Left kidney (tissue), 8 donors: ENCODE data around the gene IKZF1. TPM values are rescaled to one million over a fixed set of nuclear protein-coding genes. Genes with fewer than 3 reads are reported as not detected.

Experiments used
- DNase-seq: peaks from one replicate; pipeline ENCODE4 v3.0.0-alpha.2; 2013
- long read RNA-seq, 8 donors: transcript quantifications; one replicate each; lab custom pipeline, GENCODE V29; 2026
- polyA plus RNA-seq: library from polyadenylated mRNA; unstranded; fragments of 120-200 nt; gene quantifications from one replicate; pipeline ENCODE4 v1.2.1, GENCODE V29; 2013; ENCODE audit not compliant: insufficient read length

IKZF1 gene
- 1.3 TPM for polyA plus RNA-seq
- long read RNA-seq, donor 1, result 0 reads
- long read RNA-seq, donor 2, result 0 reads
- long read RNA-seq, donor 3, result 0 reads
- long read RNA-seq, donor 4, result 0 reads
- long read RNA-seq, donor 5, result 0 reads
- long read RNA-seq, donor 6, result 0 reads
- long read RNA-seq, donor 7, result 0 reads
- long read RNA-seq, donor 8, result 0 reads

- DNase-seq, result no peak
Measured at GRCh38 chr7:50304129-50304910, at the start of gene IKZF1. Gene IKZF1, plus strand, starts transcription at chr7:50304716. Its CDS starts 14,346 bp downstream, at chr7:50319062.

- no peak for DNase-seq
Measured at GRCh38 chr7:50261593-50261992, 42.9 kb upstream of the IKZF1 start.

GRCh38 chr7:50262446-50262845 is 42.1 kb upstream of the IKZF1 start:
- no peak for DNase-seq

DNA sequence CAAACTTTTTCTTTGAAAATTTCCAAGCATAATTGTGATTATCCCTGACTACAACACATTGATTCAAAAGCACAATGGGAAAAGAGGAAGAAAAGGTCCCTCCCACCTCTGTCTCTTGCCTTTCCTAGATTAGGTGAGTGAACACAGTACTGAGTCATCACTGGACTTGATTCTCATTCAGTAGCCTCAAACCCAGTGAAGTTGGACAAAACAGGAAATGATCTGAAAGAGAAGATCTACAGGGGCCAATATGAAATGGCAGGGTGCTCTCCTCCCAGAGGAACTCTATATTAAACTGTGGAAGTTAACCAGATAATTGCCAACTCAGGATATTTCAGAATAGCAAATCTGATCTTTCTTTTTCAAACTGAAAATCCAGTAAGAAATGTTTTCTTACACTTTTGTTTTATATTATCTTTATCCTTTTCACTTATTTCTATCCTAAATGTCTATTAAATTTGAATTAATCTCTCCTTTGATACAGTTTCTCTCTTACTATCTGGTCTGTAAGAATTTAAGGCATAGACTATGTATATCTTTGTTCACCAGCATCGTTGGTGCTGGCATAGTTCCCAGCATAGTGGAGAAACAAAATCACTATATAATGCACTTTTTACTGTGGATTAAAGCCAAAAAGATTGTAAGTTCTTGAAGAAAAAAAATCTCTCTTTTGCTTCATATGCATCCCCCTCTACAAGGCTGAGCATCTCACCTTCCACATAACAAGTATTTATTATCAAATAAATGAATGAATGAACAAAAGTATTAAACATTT is 41.4 kb upstream of the IKZF1 start:
- no peak for DNase-seq

GRCh38 chr7:50264908-50265307 is 39.6 kb upstream of the IKZF1 start:
- no peak for DNase-seq

GRCh38 chr7:50265968-50266634 is 38.4 kb upstream of the IKZF1 start:
- DNase-seq, result no peak

DNA sequence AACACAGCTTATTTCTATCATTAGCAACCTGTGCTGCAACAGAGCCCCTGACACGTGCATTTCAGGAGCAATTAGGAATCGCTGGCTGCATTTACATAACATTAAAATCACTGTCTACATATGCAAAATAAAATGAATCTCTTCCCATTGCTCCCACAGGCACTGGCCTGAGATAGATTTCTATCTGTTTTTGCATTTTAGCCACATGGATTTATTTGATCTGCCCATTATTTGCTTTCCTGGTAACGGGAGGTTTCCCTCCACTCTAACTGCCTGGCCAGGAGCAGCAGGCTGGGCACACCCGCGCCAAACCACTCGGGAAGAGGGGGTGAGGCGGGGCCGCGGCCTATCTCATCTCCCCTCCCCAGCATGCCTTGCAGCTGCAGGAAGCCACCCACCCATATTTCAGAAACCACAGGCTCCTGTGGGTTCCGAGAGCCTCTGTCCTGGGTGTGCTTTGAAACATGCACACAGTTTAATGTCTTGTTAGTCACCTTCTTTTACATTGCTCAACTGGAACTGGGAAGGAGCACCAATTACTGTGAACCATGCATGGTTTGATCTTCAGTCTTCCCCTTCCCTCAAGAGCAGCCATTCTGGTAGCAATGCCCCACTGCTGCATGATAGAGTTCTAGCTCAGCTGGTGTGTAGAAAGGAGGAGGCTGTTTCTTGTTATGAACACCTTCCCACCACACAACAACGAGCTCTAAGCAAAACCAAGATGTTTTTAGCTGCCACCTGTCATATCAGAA is 37.7 kb upstream of the IKZF1 start:
- no peak for DNase-seq

DNA sequence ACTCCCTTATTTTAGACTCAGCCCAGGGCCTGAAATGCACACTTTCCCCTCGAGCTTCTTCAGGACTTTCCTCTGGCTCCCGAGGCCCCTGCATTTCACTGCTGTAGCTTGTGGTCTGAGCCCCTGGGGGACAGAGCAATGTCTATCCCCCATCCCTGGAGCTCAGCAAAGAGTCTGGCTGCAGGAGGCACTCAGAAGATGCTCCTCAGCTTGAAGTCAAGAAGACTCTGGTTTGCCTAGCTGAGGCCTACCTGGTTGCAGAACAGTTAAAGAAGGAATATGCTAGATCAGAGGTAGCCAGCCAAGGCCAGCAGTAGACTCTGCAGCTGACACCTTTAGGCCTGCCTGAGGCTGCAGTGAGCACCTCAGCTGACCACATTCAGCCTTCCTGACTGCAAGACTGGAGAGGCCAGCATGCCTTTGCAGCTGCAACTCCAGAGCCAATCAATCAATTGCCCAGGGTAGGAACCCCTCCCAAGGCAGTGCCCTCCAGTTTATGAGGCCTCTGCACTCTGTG is 36.9 kb upstream of the IKZF1 start:
- no peak for DNase-seq

GRCh38 chr7:50268223-50268622 is 36.3 kb upstream of the IKZF1 start:
- DNase-seq, result no peak

- DNase-seq, result no peak
Measured at GRCh38 chr7:50268990-50269389, 35.5 kb upstream of the IKZF1 start.

DNA sequence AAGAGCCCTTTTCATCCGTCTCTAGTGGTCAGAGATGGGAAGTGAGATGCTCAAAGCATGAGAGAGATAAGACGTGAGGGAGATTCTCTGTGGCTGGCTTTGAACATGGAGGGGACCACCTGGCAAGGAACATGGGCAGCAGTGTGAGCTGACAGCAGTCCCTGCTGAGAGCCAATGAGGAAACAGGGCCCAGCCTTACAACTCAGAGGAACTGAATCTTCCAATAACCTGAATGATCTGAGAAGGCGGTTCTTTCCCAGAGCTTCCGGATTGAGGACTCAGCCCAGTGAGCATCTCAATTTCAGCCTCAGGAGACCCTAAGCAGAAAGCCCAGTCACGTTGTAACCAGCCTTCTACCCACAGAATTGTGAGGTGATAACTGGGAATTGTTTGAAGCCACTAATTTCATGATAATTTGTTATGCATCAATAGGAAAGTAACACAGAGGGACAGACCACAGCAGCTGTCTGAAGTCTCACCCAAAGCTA is 33.9 kb upstream of the IKZF1 start:
- DNase-seq, result no peak

GRCh38 chr7:50272808-50273207 is 31.7 kb upstream of the IKZF1 start:
- DNase-seq, result no peak

DNA sequence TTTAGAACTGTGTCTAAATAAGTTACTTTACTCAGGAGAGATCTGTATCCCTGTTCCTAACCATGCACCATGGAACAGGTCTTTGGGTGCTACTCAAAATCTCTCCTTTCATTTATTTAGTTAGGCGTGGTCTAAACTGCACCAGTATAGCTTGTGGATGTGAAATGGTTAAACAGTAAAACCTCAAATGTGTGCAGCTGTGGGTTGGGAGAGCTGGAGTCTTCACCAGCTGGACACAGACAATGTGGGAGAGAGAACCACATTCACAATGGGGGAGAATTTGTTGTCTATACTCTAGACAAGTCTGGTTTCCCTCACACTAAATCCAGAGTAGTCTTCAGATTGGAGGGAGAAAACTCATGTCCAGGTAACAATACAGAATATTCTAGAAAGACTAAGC is 31.2 kb upstream of the IKZF1 start:
- no peak for DNase-seq

- no peak for DNase-seq
Measured at GRCh38 chr7:50273870-50274269, 30.6 kb upstream of the IKZF1 start.

DNA sequence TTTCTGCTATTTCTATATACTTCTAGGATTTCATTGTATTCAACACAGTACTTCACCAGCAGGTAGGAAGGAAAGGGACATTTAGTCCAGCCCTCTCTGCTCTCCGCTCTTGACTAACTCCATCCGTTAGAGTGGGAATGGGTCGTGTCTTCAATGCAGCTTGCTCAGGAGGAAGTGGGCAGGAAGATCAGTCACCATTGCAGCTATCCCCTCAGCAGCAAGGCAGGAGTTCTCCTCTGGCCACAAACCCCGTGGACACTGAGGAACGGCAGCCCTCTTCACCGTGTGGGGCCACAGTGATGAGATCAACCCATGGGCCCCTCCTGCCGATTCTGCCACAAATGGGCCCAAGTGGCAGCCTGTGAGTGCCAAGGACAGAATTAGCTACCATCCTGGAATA is 30.2 kb upstream of the IKZF1 start:
- no peak for DNase-seq

GRCh38 chr7:50275430-50275829 is 29.1 kb upstream of the IKZF1 start:
- no peak for DNase-seq

- no peak for DNase-seq
Measured at GRCh38 chr7:50276483-50276882, 28.0 kb upstream of the IKZF1 start.

- DNase-seq, result no peak
Measured at GRCh38 chr7:50278120-50278519, 26.4 kb upstream of the IKZF1 start.

DNA sequence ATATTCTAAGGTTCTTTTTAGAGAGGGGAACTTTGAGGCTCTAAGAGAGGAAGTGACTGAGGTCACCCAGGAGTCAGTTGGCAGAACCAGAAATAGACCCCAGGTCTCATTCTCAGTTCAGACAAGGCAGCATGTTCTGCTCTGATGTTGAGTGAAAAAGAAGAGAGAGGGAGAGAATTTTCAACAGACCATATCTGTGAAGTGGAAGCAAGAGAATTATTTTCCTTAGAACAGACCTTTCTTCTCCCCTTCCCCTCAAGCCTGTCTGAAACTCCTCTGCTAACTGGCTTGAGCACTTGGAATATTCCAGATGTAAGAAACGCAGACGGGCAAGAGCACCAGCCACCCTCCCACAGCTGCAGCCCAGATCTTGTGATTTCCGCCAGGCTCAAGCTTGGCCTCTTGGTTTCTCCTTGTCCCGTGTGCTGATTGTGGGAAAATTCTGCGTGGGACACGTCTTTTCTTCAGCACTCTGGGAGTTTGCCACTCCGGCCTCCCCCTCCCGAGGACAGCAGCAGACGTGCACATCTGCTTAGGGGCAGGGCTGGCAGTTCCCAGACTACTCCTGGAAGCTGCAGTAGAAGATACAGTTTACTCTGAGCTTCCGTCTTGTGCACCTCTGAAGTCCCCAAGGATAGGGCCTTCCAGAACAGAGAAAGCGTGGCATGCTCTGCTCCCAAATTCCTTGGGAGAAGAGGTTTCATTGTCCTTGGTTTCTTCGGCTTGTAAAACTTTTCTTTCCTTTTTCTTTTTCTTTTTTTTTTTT is 22.7 kb upstream of the IKZF1 start:
- DNase-seq, result no peak

- no peak for DNase-seq
Measured at GRCh38 chr7:50282813-50283605, 21.5 kb upstream of the IKZF1 start.
